IPS-15b (cell line): Measurements from ENCODE around the gene HEBP1.

Source experiments
- H3K27me3 ChIP-seq: one replicate; pipeline ENCODE4 v1.6.1; 2013; ENCODE audit warnings: low read length; ENCODE audit not compliant: control insufficient read depth, insufficient read depth
- H3K36me3 ChIP-seq: one replicate; pipeline ENCODE4 v1.6.1; 2013; ENCODE audit warnings: low read length; ENCODE audit not compliant: control insufficient read depth, insufficient read depth
- H3K4me1 ChIP-seq: one replicate; pipeline ENCODE4 v1.6.1; 2013; ENCODE audit warnings: mild to moderate bottlenecking, low read length; ENCODE audit not compliant: control insufficient read depth, insufficient read depth
- H3K4me3 ChIP-seq: one replicate; pipeline ENCODE4 v1.5.1; 2013; ENCODE audit warnings: low read depth, low read length
- H3K9ac ChIP-seq: one replicate; pipeline ENCODE4 v1.6.1; 2013; ENCODE audit warnings: low read depth, mild to moderate bottlenecking, low read length
- H3K9me3 ChIP-seq: one replicate; pipeline ENCODE4 v1.6.1; 2013; ENCODE audit warnings: mild to moderate bottlenecking, low read length; ENCODE audit not compliant: control insufficient read depth, insufficient read depth

The HEBP1 gene

DNA sequence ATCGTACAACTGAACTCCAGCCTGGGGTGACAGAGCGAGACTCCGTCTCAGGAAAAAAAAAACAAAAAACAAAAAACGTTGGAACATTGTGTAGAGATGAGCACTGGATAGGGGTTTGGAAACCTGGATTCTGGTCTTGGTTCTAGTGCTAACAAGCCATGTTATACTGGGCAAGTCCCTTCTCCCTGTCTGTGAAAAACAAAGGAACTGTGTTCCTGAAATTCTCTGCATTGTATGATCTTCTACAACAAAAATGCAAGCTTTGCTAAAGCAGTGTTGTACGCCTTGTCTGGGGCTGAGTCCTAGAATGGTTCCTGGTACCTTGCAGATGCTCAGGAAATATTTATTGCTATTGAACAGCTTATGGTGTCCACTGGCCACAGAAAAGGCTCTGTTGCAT, 61.5 kb downstream of the HEBP1 start:
- no peaks in the 10 kb centered on the region for H3K9me3 ChIP-seq
- no peak overlapping the region for H3K4me3 ChIP-seq
- H3K4me1 ChIP-seq, result no peaks in the 10 kb centered on the region
- no peaks in the 10 kb centered on the region for H3K36me3 ChIP-seq
- no peak overlapping the region for H3K9ac ChIP-seq
- H3K27me3 ChIP-seq, result no peaks in the 10 kb centered on the region

DNA sequence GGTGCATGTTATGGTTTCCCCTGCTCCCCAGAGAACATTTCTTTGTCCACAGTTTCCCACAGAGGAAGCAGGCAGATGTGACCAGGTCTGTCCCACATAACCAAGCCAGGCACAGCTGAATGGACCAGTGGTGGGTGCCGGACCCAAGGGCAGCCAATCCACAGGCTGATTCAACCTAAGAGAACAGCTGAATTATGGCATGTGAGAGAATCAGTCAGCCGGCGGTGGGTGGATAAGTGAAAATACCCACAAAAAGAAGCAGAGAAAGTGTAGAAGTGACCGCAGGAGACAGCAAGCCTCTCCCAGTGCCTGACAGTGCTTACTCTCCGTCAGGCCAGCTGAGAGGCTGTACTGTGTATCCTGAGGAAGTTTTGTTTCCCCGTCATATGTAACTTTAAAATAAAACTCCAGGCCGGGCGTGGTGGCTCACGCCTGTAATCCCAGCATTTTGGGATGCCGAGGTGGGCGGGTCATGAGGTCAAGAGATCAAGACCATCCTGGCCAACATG, 63.0 kb downstream of the HEBP1 start:
- Histone ChIP-seq H3K4me3 (no peak overlapping the region), H3K4me1 (no peaks in the 10 kb centered on the region), H3K36me3 (no peaks in the 10 kb centered on the region), H3K9me3 (no peaks in the 10 kb centered on the region), H3K9ac (no peak overlapping the region), H3K27me3 (no peaks in the 10 kb centered on the region)

DNA sequence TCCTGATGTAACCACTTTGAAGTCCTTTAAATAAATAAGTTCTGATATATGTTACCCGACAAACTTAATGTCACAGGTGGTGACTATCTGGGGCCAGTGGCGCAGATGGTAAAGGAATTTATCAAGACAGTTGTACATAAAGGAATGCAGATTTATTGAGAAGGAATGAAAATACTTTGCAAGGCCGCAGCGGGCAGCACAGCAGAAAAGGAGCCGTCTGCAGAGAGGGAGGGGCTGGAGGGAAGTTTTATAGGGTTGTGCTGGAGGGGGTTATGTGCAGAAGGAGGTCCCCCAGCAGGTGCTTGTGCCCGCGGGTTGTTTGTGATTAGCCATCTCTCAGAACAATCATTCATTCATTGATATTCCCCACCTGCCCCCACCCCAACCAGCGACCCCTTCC, 65.5 kb downstream of the HEBP1 start:
- no peaks in the 10 kb centered on the region for H3K9me3 ChIP-seq
- H3K4me1 ChIP-seq, result no peaks in the 10 kb centered on the region
- H3K27me3 ChIP-seq, result no peaks in the 10 kb centered on the region
- H3K4me3 ChIP-seq, result no peak overlapping the region
- H3K36me3 ChIP-seq, result no peaks in the 10 kb centered on the region
- no peak overlapping the region for H3K9ac ChIP-seq

DNA sequence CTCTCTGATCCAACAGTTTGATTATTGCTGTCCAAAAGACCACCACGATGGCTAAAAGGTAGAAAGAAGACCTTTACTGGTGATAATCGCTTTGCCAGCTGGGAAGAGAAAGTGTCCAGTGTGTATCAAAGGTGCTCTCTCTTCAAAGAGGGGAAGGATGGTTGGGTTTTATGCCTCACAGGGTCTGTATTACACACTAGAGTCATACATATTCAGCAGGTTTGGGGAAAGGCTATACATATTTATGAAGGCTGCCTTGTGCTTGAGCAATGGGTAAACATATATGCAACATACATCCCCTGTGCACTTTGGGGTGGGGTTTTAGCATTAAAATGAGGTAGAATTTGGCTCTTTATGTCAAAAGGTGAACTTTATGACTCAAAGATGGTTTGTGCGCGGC, 66.3 kb downstream of the HEBP1 start:
- H3K9ac ChIP-seq, result no peak overlapping the region
- H3K36me3 ChIP-seq, result no peaks in the 10 kb centered on the region
- no peaks in the 10 kb centered on the region for H3K27me3 ChIP-seq
- no peaks in the 10 kb centered on the region for H3K4me1 ChIP-seq
- no peak overlapping the region for H3K4me3 ChIP-seq
- no peaks in the 10 kb centered on the region for H3K9me3 ChIP-seq

DNA sequence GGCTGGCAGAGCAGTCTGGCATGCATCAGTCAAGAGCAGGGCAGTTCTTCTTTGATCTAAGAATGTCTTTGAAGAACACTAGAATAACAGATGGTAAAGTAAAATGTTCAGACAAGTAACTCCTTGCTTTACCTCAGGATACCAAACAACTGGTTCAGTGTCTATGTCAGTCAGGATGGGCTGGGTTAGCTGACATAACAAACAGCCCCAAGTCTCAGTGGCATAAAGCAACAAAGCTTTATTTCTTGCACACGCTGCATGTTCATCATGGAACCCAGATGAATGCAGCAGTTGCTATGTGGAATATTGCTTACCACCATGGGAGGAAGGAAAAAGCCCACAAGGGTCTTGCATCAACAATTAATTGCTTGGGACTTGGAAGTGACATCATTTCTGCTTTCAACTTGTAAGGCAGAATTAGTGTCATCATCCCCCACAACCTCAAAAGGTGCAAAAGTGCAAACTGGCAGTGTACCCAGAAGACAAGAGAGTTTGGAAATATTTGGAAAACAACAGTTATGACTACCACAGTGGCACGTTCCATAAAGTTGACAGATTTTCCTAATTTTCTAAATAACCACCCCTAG, 69.3 kb downstream of the HEBP1 start:
- Histone ChIP-seq H3K27me3 (no peaks in the 10 kb centered on the region), H3K4me1 (no peaks in the 10 kb centered on the region), H3K4me3 (no peak overlapping the region), H3K36me3 (no peaks in the 10 kb centered on the region), H3K9me3 (no peaks in the 10 kb centered on the region), H3K9ac (no peak overlapping the region)

DNA sequence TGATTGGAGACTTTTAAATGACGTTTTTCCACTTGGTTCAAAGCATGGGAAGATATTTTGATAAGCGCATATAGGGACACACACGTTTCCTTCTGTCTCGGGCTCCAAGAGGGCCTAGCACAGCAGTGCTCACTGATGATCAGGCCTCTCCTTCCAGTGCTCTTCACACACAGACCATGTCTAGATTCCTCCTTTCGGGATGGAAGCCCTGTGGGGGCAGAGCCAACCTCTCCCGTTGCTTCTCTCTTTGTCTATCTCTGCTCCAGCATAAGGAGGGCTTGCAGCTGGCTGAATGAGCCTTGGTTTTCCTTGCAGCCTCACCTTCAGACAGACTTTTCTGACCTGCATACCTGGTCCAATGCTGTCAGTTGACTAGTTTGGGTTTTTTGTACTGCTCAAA, 70.4 kb downstream of the HEBP1 start:
- Histone ChIP-seq H3K36me3 (no peaks in the 10 kb centered on the region), H3K4me1 (no peaks in the 10 kb centered on the region), H3K9me3 (no peaks in the 10 kb centered on the region), H3K27me3 (no peaks in the 10 kb centered on the region), H3K4me3 (no peak overlapping the region), H3K9ac (no peak overlapping the region)

DNA sequence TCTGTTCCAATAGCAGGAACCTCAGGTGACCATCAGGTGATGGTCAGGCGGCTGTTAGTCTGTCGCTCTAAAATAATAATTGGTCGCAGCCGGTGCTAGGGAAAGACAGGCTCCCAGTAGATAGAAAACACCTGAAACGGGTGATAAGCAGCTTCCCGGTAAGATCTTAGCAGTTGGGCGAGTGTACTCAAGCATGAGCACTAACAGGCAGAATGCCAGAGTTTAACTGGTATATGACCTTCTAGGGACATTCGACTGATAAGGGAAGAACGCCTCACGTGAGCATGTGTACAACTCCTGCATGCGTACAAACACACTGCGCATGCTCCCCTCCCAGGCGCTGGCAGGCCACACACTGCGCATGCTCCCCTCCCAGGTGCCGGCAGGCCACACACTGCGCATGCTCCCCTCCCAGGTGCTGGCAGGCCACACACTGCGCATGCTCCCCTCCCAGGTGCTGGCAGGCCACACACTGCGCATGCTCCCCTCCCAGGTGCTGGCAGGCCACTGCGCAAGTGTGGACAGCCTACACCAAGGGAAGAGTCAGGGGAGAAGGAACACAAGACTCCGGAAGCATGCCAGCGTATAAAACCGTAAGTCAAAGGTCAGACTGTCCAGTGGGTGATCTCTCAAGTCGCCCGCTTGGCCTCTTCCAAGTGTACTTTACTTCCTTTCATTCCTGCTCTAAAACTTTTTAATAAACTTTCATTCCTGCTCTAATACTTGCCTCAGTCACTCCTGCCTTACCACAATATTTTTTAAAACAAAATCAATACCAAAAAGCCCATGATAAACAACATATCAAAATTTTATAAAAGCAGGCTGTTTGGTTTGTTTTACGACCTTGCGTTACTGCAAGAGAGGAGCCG, 72.6 kb downstream of the HEBP1 start:
- H3K9ac ChIP-seq, result no peak overlapping the region
- no peak overlapping the region for H3K4me3 ChIP-seq
- no peaks in the 10 kb centered on the region for H3K9me3 ChIP-seq
- H3K4me1 ChIP-seq, result no peaks in the 10 kb centered on the region
- no peaks in the 10 kb centered on the region for H3K36me3 ChIP-seq
- H3K27me3 ChIP-seq, result no peaks in the 10 kb centered on the region

DNA sequence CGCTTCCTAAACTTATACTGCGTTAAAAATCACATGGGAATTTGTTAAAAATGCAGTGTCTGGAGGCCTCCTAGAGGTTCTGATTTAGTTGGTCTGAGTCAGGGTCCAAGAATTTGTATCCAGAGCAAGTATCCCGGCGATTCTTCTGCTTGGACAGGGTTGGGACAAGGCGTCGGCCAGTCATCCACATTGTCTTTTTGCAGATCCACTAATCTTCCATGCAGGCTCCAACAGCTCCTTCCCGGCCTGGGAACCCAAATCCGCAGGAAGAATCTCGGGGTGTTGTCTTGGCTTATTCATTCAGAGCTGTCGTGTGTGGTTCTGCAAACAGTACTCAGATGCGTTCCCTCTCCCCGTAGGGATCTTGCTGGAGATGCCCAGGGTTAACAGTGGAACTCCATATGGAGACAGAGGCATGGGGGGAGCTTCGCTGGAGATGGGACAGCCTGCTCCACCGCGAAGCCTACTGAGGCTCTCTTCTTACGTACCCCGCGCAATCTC, 73.4 kb downstream of the HEBP1 start:
- H3K4me1 ChIP-seq, result no peaks in the 10 kb centered on the region

DNA sequence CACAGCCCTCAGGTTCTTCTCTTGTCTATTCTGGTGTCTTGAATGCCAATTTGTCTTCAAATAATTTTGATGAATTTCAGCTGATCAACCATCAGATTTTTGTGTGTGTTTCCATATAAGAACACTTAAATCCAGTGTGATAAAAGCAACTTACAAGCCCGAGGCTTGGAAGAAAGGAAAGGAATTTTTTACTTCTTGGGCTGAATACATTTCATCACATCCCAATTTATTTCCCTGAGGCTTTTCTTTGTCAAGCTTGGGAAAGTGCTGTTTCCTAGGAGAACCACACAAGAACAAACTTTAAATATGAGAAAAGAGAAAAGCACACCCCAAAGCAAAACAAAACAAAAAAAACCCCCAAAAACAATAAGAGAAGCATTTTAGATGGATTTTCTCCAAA, 74.7 kb downstream of the HEBP1 start:
- Histone ChIP-seq H3K4me3 (no peak overlapping the region), H3K9ac (no peak overlapping the region), H3K36me3 (no peaks in the 10 kb centered on the region), H3K9me3 (no peaks in the 10 kb centered on the region), H3K27me3 (no peaks in the 10 kb centered on the region), H3K4me1 (no peaks in the 10 kb centered on the region)

More for the DNA sequence above, 73.4 kb downstream of the HEBP1 start:
- no peak overlapping the region for H3K4me3 ChIP-seq
- no peak overlapping the region for H3K9ac ChIP-seq
- H3K9me3 ChIP-seq, result no peaks in the 10 kb centered on the region
- H3K36me3 ChIP-seq, result no peaks in the 10 kb centered on the region
- H3K27me3 ChIP-seq, result no peaks in the 10 kb centered on the region
